Stimulated activated CD8-positive, alpha-beta memory T cell treated with anti-CD3 and anti-CD28 coated beads, Interleukin-7, amount 100 ng/mL, for 1 hour (primary cell): ENCODE results near the gene DAPK2.
"Not testable (repeated sequence)": the region's sequence is repeated elsewhere in the genome, so short reads cannot be mapped to it uniquely, and the experiment has no call there.

Experiments
- DNase-seq, 2 donors: peaks; one replicate each; pipeline ENCODE4 v3.0.0-alpha.2; 2020; ENCODE audit warnings: low read depth in 2 of 2

The DAPK2 gene

DNA sequence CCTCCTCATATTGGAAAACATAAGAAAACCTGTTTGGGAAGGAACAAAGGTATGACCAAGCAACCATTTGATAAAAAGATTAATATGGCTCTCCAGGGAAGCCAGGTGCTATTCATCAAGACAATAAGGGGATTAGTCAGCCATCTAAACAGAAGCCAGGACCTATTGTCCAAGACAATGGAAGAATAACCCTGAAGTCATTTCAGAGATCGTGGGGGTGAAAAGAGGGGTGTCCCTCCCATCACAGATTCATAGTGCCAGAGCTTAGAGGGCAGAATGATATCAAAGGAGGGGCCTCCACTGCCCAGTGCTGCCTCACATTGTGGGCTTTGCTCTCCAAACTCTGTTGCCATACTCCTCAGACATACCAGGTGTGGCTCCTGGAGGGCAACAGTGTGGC, 73.5 kb downstream of the DAPK2 start:
- no peak for DNase-seq

DNA sequence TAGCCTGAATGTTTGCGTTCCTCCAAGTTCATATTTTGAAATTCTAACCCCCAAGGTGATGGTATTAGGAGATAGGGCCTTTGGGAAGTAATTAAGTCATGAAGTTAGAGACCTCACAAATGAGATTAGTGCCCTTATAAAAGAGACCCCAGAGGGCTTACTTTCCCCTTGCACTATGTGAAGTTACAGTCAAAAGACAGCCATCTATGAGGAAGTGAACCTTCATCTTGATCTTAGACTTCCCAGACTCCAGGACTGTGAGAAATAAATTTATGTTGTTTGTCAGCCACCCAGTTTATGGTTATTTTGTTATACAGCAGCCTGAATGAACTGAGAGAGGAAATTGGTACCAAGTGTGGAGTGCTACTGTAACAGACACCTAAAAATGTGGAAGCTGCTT, 74.4 kb downstream of the DAPK2 start:
- DNase-seq = no peak

DNA sequence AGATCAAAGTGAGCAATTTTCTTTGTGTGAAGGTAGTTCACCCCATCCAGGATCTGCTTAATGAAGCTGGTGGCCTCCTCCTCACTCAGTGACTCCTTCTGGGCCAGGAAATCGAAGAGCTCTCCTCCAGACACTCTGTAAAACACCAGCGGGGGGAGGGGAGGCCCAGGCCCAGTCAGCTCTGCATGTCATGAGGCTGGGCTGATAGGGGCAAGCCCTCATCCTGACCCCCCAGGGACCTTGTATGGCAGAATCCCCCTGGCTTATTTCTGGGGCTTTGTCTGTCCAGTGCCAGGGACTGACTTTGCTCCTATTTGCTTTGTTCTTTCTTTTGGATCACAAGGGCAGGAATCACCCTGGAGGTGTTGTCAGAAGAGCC, 74.9 kb downstream of the DAPK2 start:
- peak in 1 of 2 donors; percentile 15 for DNase-seq

DNA sequence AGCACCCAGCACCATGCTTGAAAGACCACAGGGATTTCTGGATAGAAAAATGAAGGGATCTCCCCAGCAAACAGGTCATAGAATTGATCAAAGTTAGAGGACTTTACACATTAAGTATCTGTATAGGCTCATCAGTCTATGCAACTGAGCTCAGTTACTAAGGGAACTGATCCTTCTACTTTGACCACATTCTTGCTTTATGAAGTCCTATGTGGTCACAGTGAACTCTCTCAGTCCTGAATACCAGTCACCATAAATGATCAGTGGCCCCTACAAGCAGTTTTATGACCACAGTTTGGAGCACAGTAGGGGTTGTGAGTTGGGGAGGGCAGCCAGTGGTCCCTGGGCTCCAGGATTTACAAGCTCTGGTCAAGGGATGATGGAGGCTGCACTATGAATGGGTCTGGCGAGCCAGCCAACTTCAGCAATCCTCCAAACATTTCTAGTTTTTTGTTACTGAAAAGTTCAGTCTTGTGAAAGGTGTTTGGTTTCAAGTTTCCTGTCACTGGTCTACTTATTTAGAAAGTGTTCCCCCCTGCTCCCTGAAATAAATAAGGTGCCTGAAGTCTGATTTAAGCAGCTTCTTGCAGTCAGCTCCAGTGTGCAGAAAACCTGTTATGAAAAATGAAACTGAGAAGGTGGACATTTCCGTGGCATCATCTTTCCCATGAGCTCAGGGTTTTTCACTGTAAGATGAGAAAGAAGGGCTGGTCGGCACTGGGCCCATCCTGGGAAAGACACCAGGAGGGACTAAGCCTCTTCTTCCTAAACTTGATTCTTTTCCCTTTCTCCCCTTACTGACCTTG, 75.5 kb downstream of the DAPK2 start:
- no peak for DNase-seq

DNA sequence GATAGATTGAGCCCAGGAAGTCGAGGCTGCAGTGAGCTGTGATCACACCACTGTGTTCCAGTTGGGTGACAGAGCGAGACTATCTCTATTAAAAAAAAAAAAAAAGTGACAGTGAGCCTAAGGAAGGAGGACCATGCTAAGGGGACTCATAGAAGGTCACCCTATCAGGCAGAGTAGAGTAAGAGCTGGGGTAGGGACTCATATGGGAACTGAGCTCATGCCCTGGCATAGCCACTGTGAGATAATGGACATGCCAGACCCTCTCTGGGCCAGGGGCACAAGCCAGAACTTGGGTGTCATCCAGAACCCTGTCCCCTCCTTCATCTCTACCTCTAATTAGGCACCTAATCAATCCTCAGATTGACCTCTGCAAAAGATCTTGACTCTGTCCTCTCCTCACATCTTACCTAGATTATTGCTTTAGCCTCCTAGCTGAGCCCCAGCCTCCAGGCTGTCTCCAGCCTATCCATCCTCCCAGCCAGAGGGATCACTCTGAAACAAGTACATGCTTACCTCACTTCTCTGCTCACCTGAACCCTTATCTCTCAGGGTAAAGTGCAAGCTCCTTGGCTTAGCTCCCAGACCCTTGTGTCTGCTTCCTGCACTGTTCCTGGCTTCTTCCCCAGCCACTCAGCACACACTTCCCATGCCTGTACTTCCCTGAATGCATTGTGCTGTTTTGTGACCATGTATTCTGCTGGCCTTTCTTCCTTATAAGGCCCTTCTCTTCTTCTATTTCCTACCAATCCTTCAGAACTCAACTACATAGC, 76.4 kb downstream of the DAPK2 start:
- DNase-seq = no peak

DNA sequence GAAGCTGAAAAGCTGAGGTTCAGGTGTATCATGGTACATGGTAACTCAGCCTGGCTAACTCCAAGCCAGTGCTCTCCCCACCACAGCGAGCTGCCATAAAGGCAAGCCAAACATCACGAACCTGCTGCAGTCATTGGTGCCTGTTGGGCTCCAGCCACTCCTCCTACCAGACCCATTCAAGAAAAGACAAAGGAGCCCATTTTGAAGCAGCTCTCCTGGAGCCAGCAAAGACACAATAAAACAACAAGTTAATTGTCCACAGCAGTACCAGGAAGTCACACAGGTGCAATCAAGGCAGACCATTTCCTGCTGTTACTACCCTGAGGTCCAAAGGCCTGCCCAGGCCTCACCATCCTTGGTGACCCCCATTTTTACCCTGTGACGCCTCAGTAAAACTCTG, 77.6 kb downstream of the DAPK2 start:
- DNase-seq = no peak

DNA sequence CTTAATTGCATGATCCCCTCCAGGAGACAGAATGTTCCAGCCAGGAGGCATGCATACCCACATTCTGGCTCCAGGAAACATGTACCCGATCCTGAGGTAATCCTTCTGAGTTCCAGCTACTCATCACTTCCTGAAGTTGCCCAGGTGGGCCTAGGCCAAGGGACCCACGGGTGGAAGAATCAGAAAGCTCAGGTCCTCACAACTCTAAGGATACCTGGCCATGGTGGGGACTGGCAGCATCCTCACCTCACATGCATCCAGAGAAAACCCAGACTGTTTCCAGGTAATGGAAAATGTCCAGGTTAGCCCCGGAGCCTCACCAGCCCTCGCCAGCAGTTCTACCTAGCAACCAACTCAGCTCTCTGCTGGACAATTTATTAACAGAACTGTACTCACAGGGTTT, 78.2 kb downstream of the DAPK2 start:
- DNase-seq = no peak

DNA sequence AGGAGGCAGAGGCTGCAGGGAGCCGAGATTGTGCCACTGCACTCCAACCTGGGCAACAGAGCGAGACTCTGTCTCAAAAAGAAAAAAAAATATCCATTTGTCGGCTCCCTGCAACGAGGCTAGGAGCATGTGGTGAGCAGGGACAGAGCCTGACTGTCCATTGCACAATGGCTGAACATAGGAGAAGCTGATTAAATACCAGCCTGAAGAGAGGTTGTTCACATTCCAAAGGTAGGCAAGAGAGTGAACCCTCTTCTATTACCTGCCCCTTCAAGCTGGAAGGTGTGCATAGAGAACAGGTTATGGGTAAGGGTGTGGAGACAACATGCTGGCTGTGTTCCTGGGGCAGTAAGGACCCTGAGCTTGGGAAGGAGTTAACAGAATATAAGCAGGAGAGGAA, 78.7 kb downstream of the DAPK2 start:
- DNase-seq = no peak

DNA sequence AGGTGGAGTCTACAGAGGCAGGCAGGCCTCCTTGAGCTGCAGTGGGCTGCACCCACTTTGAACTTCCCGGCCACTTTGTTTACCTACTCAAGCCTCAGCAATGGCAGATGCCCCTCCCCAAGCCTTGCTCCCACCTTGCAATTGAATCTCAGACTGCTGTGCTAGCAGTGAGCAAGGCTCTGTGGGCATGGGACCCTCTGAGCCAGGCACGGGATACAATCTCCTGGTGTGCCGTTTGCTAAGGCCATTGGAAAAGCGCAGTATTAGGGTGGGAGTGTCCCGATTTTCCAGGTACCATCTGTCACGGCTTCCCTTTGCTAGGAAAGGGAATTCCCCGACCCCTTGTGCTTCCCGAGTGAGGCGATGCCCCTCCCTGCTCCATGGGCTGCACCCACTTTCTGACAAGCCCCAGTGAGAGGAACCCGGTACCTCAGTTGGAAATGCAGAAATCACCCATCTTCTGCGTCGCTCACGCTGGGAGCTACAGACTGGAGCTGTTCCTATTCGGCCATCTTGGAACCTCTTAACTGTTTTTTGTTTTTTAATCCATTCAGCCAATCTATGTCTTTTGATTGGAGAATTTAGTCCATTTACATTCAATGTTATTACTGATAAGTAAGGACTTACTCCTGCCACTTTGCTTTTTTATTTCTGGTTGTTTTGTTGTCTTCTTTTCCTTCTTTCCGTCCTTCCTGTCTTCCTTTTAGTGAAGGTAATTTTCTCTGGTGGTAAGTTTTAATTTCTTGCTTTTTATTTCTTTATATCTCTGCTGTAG, 83.2 kb downstream of the DAPK2 start:
- DNase-seq = not testable (repeated sequence)

DNA sequence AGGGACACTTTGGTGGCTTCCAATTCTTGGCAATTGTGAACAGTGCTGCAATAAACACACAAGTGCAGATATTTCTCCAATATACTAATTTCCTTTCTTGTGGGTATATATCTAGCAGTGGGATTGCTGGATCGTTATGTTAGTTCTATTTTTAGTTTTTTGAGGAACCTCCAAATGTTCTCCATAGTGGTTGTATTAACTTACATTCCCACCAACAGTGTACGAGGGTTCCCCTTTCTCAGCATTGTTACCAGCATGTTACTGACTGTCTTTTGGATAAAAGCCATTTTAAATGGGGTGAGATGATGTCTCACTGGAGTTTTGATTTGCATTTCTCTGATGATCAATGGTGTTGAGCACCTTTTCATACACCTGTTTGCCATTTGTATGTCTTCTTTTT, 92.8 kb downstream of the DAPK2 start:
- DNase-seq = no peak

DNA sequence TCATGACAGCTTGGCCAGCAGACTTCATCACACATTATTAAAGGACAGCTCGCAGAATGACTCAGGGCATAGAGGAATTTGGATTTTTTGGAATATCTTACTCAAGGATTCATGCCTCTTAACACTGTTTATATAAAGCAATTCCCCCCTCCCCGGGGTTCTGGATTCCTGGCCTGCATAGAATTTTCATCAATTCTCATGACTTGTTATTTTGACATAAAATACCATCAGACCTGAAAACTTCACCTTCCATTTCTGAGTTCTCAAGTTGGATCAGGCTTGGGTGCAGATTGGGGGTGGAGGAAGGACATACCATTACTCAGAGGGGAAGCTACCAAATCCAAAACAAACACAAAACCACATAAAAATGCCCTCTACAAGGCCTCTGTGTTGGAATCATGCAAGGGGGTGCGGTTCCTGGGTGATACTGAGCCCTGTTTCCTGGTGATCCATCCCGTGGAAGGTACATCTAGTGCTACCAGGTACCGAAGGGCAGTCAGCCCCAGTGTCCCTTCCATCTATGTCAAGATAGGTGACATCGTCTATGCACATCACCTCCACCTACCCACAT, 95.3 kb downstream of the DAPK2 start:
- no peak for DNase-seq

DNA sequence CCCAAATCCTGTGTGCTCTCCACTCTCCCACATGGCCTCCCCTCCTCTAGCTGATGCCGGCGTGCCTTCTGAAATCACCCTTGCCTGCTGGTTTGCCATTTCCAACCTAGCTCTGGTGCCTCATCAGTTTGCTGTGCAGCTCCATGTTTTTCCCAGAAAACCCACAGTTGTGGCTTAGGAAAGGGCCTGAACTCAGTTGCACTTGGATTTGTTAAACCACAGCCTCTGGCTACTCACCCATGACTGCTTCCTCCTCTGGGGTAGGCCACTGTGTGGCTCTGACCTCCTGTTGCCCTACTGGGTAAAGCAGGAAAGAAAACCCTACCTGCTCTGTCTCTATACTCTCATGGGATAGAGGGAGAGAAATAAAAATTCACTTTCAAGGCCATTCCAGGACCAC, 97.3 kb downstream of the DAPK2 start:
- no peak for DNase-seq

DNA sequence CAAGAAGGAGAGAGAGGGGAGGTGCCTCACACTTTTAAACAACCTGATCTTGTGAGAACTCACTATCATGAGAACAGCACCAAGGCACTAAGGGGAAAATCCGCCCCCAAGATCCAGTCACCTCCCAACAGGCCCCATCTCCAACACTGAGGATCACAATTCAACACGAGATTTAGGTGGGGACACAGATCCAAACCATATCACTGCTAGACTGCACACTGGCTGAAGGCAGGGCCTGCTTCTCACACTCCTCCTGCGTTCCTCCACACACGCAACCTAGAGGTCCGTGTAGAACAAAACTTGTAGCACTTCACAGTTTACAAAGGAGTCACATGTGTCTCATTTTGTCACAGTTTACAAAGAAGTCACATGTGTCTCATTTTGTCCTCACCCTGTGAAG, 97.8 kb downstream of the DAPK2 start:
- no peak for DNase-seq

DNA sequence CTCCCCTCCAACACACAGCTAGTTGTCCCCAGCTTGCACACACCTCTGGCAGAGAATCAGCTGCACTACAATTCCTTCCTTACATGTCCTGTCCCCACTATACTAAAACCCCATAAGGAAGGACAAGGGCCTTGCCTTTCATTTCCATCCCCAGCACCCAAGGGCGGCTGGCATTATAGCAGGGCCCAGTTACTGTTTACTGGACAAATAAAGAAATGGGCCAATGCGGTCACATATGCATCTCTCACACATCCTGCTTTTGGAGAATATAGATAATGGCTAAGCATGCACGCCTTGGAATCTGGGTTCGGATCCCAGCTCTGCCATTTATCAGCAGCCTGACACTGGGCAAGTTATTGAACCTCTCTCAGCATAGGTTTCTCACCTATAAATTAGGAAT, 99.1 kb downstream of the DAPK2 start:
- no peak for DNase-seq

DNA sequence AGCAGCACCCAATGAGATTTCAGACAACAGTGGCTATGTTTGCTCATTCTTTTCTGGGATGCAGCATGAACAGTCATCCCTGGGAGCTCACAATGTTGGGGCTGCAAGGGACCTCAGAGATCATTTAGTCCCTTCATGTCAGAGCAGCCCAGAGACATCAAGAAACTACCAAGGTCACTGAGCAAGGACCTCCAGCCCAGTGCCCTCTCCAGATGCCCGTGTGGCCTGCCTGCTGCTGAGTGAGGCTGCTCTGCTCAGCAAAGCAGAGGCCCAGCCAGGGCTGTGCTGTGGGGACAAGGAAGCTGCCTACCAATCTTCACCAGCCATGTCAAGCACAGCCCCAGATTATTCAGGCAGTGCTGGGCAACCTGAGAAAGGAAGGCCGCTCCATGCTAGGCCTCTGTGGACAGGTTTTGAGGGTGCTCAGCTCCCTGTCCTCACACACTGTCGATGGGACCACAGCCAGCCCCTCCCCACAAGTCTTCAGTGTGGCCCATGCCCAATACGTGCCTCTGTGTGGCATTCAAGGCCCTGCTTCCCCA, 99.7 kb downstream of the DAPK2 start:
- no peak for DNase-seq

DNA sequence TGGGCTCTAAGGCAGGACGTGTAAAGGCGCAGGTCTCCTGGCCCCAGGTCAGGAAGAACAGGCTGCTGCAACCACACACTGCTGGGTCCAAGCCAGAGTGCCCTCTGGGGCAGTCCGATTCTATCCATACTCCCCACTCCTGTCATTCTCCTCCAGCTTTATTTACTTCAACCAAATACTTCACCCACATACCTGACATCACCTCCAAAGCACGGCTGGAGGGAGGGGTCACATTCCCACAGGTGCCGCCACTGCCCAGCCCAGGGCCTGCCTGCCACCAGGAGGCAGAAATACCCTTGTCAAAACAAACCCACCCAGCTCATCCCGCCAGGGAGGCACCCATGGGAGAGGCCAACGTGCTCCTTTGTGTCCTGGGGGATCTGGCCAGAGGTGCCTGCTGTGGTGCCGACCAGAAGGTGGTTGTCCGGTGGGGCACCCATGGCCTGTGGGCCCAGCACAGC, 100.4 kb downstream of the DAPK2 start:
- no peak for DNase-seq

DNA sequence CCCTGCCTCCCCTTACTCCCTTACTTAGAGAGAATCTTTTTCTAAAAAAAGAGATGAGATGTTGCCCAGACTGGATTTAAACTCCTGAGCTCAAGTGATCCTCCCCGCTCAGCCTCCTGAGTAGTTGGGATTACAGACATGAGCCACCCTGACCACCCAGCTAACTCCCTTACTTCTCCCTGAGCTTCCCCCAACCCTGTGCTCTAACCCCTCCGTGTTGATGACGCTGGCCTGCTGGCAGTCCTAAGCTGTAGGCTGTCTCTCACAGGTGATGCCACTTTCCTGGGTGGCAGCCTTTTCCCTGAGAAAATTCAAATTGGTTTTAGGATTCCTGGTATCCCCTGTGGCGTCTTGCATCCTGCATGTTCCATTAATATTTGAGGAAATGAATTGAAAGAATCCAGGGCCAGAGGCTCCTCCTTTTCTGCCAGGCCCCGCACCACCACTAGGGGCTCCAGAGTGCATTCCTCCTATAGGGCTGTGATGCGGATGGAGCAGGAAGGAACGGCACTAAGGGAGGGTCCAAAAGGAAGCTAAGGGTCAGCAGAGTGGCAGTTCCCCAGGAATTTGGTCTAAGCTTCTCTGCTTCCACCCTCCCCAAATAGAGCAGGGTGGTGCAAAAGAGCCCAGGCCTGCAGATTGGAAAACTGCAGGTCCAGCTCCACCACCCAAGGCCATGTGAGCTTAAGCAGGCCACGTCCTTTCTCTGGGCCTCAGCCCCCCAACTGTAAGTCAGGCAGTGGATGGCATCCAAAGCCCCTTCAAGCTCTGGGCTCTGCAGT, 101.1 kb downstream of the DAPK2 start:
- peak; percentile 16 to 48 for DNase-seq

DNA sequence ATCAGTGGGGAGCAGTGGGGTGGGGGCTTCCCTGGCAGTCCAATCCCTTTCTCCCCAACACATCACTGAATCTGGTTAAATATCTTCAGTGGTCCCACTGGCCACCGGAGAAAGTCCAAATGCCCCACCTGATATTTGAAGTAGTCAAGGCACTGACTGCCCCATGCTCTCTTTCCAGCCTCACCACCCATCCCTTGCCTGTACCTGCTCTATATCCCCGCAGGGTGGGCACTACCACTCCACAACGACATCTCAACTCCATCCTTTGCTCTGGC, 101.7 kb downstream of the DAPK2 start:
- DNase-seq = no peak

DNA sequence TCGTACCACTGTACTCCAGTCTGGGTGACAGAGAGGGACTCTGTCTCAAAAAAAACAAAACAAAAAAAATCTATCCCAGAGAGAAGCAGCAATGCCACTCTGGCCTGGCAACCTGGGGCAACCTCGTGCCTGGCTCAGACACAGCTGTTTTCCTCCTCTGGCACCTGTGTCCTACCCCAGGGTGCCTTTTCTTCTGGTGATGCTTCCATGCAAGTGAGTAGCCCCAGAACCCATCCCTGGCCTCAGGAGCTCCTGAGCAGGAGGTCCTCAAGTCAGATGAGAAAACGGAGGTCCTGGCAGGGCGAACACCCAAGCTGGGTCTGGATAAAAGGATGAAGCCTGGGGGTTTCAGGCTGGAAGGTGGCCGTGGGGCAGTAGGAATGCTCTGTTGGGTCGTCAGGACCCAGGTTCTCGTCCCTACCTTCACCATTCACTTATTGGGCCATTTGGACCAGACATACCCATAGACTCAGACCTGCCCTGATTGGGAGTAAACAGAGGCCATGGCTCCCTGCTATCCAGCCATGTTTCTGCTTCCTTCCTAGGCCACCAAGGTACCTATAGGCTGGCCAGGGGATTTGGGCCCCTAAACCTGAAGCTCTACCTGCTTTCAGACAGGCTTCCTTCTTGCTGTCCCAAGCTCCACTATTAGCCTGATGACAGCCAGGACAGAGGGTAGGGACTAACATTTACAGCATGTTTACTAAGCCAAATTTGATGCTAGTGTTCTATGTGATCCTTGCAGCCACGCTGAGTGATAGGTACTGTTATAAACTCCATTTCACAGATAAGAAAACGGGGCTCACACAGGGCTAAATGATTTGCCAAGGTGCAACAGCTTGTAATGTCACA, 102.2 kb downstream of the DAPK2 start:
- no peak for DNase-seq
